ENCODE measurements around the gene CTSH. TPM values are rescaled to one million over a fixed set of nuclear protein-coding genes. Genes with fewer than 3 reads are reported as not detected.

CTSH gene
- total and polyA plus RNA-seq, 2 donors from 2014 or later: 201 to 1,628 TPM

DNA sequence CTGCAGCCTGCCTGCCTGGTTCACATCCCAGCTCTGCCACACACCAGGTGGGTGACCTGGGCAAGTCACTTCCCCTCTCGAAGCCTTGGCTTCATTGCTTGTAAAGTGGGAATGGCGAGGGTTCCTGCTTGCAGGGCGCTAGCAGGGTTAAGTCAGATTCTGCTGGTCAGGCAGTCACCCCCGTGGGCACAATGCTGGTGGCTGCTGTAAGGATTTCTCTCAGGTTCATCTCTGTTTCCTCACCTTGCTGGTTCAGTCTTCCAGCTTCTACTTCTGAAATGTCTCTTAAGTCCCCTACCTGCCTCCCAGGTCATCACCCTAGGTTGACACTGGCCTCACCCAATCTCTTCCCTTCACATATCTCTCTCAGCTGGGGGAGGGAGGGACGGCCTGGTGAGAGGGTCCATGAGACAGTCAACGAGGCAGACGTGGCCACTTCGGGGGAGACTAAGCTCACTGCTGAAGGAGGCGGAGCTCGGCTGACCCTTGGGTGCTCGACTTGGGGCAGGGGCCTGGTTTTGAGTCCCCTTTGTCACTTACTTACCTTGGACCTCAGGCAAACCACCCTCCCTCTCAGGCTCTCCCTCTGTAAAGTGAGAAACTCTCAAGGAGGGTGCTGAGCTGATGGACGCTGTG, 11.5 kb downstream of the CTSH start:
- Histone ChIP-seq H3K4me3 (ENCODE audit: low read length in 3 of 3) (no peak overlapping the region), H3K9ac (ENCODE audit: low read length in 3 of 3) (peak overlapping the region in 1 of 3 donors; percentile 75), H3K27me3 (ENCODE audit: control insufficient read depth, insufficient read depth, low read length) (no peaks in the 10 kb centered on the region), H3K27ac (ENCODE audit: low read depth in 2 of 2, low read length in 2 of 2) (peak overlapping the region; percentile 93 to 94), H3K9me3 (ENCODE audit: control insufficient read depth in 2 of 3, insufficient read depth in 1 of 3, low read length in 3 of 3) (no peaks in the 10 kb centered on the region), H3K36me3 (ENCODE audit: control insufficient read depth in 2 of 3, insufficient read depth in 3 of 3, low read length in 3 of 3) (peaks cover 0 to 51% (median 14%) of the 10 kb centered on the region in 3 donors), H3K4me1 (ENCODE audit: control insufficient read depth in 2 of 3, insufficient read depth in 2 of 3, low read depth in 1 of 3, low read length in 3 of 3) (peaks cover 0 to 42% (median 26%) of the 10 kb centered on the region in 3 donors)
- DNase-seq (peak in 1 of 5 donors; percentile 73), FAIRE-seq (no peak)
- intact Hi-C loops (cut with DNase I): no loop called here
- TF ChIP-seq, protein P1, sequence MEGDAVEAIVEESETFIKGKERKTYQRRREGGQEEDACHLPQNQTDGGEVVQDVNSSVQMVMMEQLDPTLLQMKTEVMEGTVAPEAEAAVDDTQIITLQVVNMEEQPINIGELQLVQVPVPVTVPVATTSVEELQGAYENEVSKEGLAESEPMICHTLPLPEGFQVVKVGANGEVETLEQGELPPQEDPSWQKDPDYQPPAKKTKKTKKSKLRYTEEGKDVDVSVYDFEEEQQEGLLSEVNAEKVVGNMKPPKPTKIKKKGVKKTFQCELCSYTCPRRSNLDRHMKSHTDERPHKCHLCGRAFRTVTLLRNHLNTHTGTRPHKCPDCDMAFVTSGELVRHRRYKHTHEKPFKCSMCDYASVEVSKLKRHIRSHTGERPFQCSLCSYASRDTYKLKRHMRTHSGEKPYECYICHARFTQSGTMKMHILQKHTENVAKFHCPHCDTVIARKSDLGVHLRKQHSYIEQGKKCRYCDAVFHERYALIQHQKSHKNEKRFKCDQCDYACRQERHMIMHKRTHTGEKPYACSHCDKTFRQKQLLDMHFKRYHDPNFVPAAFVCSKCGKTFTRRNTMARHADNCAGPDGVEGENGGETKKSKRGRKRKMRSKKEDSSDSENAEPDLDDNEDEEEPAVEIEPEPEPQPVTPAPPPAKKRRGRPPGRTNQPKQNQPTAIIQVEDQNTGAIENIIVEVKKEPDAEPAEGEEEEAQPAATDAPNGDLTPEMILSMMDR (IDR thresholded peaks at IDR 0.05; ENCODE audit: borderline replicate concordance, extremely low read depth, insufficient read depth): no peak

- no peaks in the 10 kb centered on the region for H3K9me3 ChIP-seq (ENCODE audit: control insufficient read depth in 2 of 3, insufficient read depth in 1 of 3, low read length in 3 of 3)
- intact Hi-C loops (cut with DNase I): no loop called here
- TF ChIP-seq, protein P1 (IDR thresholded peaks at IDR 0.05; ENCODE audit: borderline replicate concordance, extremely low read depth, insufficient read depth): no peak
- peaks cover 0 to 42% (median 26%) of the 10 kb centered on the region in 3 donors for H3K4me1 ChIP-seq (ENCODE audit: control insufficient read depth in 2 of 3, insufficient read depth in 2 of 3, low read depth in 1 of 3, low read length in 3 of 3)
- H3K4me3 ChIP-seq (ENCODE audit: low read length in 3 of 3): no peak overlapping the region
- H3K27ac ChIP-seq (ENCODE audit: low read depth in 2 of 2, low read length in 2 of 2): peak overlapping the region; percentile 93 to 94
- peaks cover 0 to 55% (median 16%) of the 10 kb centered on the region in 3 donors for H3K36me3 ChIP-seq (ENCODE audit: control insufficient read depth in 2 of 3, insufficient read depth in 3 of 3, low read length in 3 of 3)
- peak overlapping the region in 2 of 3 donors; percentile 27 to 29 for H3K9ac ChIP-seq (ENCODE audit: low read length in 3 of 3)
- FAIRE-seq: no peak
- no peaks in the 10 kb centered on the region for H3K27me3 ChIP-seq (ENCODE audit: control insufficient read depth, insufficient read depth, low read length)
- peak in 1 of 5 donors; percentile 57 for DNase-seq
Measured at GRCh38 chr15:78932258-78932808, 12.5 kb downstream of the CTSH start.

DNA sequence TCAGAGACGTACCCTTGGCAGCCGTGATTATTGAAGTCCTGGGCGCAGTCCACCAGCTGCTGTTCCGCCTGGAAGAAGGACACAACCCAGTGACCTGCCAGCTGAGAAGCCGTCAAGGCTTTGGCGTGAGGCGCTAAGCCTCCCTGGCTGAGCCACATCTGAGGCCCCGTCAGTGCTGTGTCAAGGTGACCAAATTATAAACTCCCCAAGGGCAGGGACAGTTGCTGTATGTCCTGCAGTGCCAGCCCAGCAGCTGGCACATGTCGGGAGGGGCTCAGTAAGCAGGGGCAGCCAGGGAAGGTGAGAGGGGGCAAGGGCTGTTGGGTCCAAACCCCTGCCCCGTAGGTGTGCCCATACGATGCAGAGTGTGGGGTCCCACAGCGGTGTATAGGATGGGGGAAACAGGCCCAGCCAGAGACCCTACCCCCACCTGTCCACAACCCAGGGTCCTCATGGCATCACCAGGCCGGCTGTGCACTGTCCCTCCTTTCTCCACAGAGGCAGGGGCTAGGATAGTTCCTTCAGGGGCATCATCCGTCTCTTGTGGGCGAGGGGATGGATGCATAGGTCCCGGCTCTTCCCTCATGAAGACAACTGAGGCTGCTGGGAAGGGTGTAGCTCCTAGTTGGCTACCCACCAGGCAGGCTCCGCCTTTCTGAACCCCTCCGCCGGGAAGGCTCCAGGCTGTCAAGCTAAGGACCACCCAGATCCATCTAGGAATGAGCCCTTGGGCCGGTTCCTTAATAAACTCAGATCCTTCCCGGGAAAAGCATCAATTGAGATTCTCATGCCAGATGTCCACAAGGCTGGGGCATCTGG, 13.2 kb downstream of the CTSH start:
- intact Hi-C loops (cut with DNase I): no loop called here
- Histone ChIP-seq H3K4me3 (ENCODE audit: low read length in 3 of 3) (no peak overlapping the region), H3K36me3 (ENCODE audit: control insufficient read depth in 2 of 3, insufficient read depth in 3 of 3, low read length in 3 of 3) (peaks cover 3 to 56% (median 23%) of the 10 kb centered on the region in 3 donors), H3K9ac (ENCODE audit: low read length in 3 of 3) (peak overlapping the region in 2 of 3 donors; percentile 27 to 29), H3K27ac (ENCODE audit: low read depth in 2 of 2, low read length in 2 of 2) (peak overlapping the region; percentile 85 to 94), H3K9me3 (ENCODE audit: control insufficient read depth in 2 of 3, insufficient read depth in 1 of 3, low read length in 3 of 3) (no peaks in the 10 kb centered on the region), H3K27me3 (ENCODE audit: control insufficient read depth, insufficient read depth, low read length) (no peaks in the 10 kb centered on the region), H3K4me1 (ENCODE audit: control insufficient read depth in 2 of 3, insufficient read depth in 2 of 3, low read depth in 1 of 3, low read length in 3 of 3) (peaks cover 0 to 42% (median 26%) of the 10 kb centered on the region in 3 donors)
- DNase-seq (peak in 1 of 5 donors; percentile 34), FAIRE-seq (no peak)
- TF ChIP-seq, protein P1 (IDR thresholded peaks at IDR 0.05; ENCODE audit: borderline replicate concordance, extremely low read depth, insufficient read depth): no peak
